K562 (cell line): Measurements from ENCODE around the gene HMGXB3. TPM values are rescaled to one million over a fixed set of nuclear protein-coding genes. Genes with fewer than 3 reads are reported as not detected.
A peak's percentile ranks its signal among the peaks of the same experiment; 100 is the strongest.

Experiments used
- ATF1 ChIP-seq, 2 experiments: fragments of 450-650 bp in 1 of 2; IDR thresholded peaks; 2 replicates each; pipeline ENCODE4 v1.6.1; 2016; ENCODE audit warnings: missing compliant biosample characterization in 1 of 2, missing genetic modification characterization in 1 of 2
- DNMT1 ChIP-seq: fragments of 450-650 bp; IDR thresholded peaks from 2 replicates; pipeline ENCODE4 v1.6.1; 2016; ENCODE audit warnings: antibody characterized with exemption, mild to moderate bottlenecking
- DPF2 ChIP-seq: fragments of 450-650 bp; IDR thresholded peaks from 2 replicates; pipeline ENCODE4 v1.6.1; 2016
- FIP1L1 ChIP-seq: fragments of 200-400 bp; formaldehyde crosslinking; IDR thresholded peaks from 2 replicates; pipeline ENCODE4 v1.6.1; 2018; ENCODE audit warnings: mild to moderate bottlenecking, low read depth, low read length; ENCODE audit not compliant: poor library complexity, severe bottlenecking
- FOXK2 ChIP-seq, 2 experiments: fragments of 450-650 bp; IDR thresholded peaks in 1 of 2; conservative IDR thresholded peaks in 1 of 2; 2 replicates each; pipeline ENCODE4 v1.6.1; 2016; ENCODE audit warnings: low read depth in 2 of 2, mild to moderate bottlenecking in 1 of 2
- PHB ChIP-seq: fragments of 250-450 bp; sonication (Bioruptor Pico); IDR thresholded peaks from 2 replicates; pipeline ENCODE4 v1.5.0; 2021
- RAD51 ChIP-seq: fragments of 450-650 bp; IDR thresholded peaks from 2 replicates; pipeline ENCODE4 v1.7.1; 2016; ENCODE audit warnings: low read depth, mild to moderate bottlenecking, borderline replicate concordance
- RHOXF2B ChIP-seq: fragments of 250-450 bp; sonication (Bioruptor Pico); conservative IDR thresholded peaks from 2 replicates; pipeline ENCODE4 v1.5.1; 2021
- SMAD2 ChIP-seq: fragments of 150-350 bp; IDR thresholded peaks from 2 replicates; pipeline ENCODE4 v1.6.1; 2014; ENCODE audit warnings: low read depth, mild to moderate bottlenecking, low read length
- TSC22D4 ChIP-seq: fragments of 450-650 bp; IDR thresholded peaks from 2 replicates; pipeline ENCODE4 v1.6.1; 2016; ENCODE audit warnings: missing genetic modification characterization, missing biosample characterization, control low read depth
- YY1 ChIP-seq, 3 experiments: IDR thresholded peaks; 2 replicates each; pipeline ENCODE4 v1.6.1; 2011; ENCODE audit warnings: low read length in 2 of 3, mild to moderate bottlenecking in 2 of 3, moderate library complexity in 2 of 3, borderline replicate concordance in 1 of 3, control low read depth in 1 of 3, low read depth in 1 of 3; ENCODE audit not compliant: insufficient read depth in 3 of 3, insufficient replicate concordance in 2 of 3, control insufficient read depth in 1 of 3, insufficient read length in 1 of 3; ENCODE audit errors: extremely low read depth in 1 of 3
- polyA plus RNA-seq, 8 experiments: library from polyadenylated mRNA; depleted of rRNA in 4 of 8; stranded (reverse) in 5 of 8; unstranded in 3 of 8; fragments of >200 nt; fragmentation: Nextera tagmentation in 2 of 8; fragmentation: Illumina TruSeq in 1 of 8; extraction: Ambion mirVana in 2 of 8; extraction: Trizol in 1 of 8; gene quantifications; 2 replicates each; pipeline versions ENCODE4 v1.2.1 to v1.2.3, GENCODE V29; 2011 to 2014; ENCODE audit warnings: inconsistent platforms in 1 of 8, missing spikeins in 1 of 8
- total RNA-seq, 7 experiments: library from RNA; depleted of rRNA in 6 of 7; stranded (reverse); fragments of >200 nt in 6 of 7; fragmentation: Illumina TruSeq in 2 of 7; extraction: Trizol in 2 of 7; gene quantifications; 2 replicates each; pipeline versions ENCODE4 v1.2.1 to v1.2.3, GENCODE V29; 2011 to 2021; ENCODE audit warnings: low replicate concordance in 1 of 7
- TF ChIP-seq, protein P1 (sequence below): fragments of 250-450 bp; sonication (Bioruptor Pico); IDR thresholded peaks from 2 replicates; pipeline ENCODE4 v1.4.0; 2020
- TF ChIP-seq, protein P2 (sequence below), 3 experiments: fragments of 200-800 bp in 1 of 3; fragments of 250-450 bp in 1 of 3; fragments of 450-650 bp in 1 of 3; sonication (Bioruptor Pico) in 1 of 3; sonication (Bioruptor generic) in 1 of 3; formaldehyde crosslinking in 1 of 3; IDR thresholded peaks; 2 replicates each; pipeline versions ENCODE4 v1.6.1 to v1.8.0; 2016 to 2022; ENCODE audit warnings: mild to moderate bottlenecking in 2 of 3, missing genetic modification characterization in 2 of 3, missing compliant biosample characterization in 1 of 3, moderate library complexity in 1 of 3
- TF ChIP-seq, protein P3 (sequence below): IDR thresholded peaks from 3 replicates; pipeline ENCODE4 v1.6.1; 2011; ENCODE audit warnings: borderline replicate concordance, mild to moderate bottlenecking, moderate library complexity; ENCODE audit not compliant: insufficient read length; ENCODE audit errors: extremely low read depth

Gene HMGXB3
- total and polyA plus RNA-seq, 9 of the 15 experiments (the other 6 are each of a cell fraction or from before 2014, with no cell fraction given), result 1.8 to 44.1 (median 32.2) TPM

DNA sequence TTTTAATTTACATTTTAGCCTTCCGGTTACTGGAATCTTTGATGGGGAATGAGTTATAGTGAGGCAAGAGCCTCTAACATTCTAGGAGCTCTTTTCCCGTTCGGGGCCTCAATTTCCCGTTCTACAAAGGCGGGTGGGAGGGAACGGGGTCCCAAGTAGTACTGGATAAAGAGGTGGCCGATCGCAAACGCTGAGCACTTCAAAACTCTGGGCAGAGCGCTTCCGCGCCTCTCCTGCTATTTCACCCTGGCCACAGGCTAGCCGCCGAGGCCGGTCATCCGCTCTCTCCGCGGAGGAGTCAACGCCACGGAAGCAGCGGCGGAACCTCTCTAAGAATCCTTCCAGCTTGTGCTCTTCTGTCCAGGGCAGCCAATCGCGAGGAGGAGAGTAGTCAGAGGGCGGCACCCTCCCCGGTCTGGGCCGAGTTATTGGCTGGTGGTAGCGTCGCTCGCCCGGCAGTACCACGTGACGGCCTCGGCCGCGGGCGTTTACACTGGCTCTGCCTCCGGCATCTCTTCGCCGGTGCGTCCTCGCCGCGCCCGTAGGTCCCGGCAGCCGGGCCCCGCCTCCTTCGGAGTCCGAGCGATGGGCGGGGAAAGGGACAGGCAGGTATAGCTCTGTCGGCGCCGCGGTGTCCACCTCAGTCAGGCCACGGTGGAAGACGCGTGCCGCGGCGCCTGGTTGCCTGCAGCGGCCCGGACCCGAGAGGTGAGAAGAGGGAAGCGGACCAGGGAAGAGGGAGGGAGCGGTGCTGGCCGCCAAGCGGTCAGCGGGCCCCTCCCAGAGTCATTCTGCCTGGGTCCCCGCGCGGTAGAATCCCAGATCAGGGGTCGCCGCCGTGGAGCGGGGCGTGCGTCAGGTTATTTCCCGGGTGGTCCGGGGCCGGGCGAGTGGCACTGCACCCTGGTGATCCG is 40.0 kb upstream of the HMGXB3 start, which contains the start of gene SLC26A2 (continued):
- peak; percentile 82 to 92 for TF ChIP-seq FOXK2 (conservative IDR thresholded peaks at IDR 0.05 in 1 of 2, IDR thresholded peaks at IDR 0.05 in 1 of 2; ENCODE audit: low read depth in 2 of 2)
- no peak for TF ChIP-seq TSC22D4
- TF ChIP-seq FIP1L1, result no peak
- TF ChIP-seq, protein P1, sequence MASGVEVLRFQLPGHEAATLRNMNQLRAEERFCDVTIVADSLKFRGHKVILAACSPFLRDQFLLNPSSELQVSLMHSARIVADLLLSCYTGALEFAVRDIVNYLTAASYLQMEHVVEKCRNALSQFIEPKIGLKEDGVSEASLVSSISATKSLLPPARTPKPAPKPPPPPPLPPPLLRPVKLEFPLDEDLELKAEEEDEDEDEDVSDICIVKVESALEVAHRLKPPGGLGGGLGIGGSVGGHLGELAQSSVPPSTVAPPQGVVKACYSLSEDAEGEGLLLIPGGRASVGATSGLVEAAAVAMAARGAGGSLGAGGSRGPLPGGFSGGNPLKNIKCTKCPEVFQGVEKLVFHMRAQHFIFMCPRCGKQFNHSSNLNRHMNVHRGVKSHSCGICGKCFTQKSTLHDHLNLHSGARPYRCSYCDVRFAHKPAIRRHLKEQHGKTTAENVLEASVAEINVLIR (CRISPR knock-in tag), result no peak
- no peak for TF ChIP-seq DPF2
- TF ChIP-seq YY1 (IDR thresholded peaks at IDR 0.05; ENCODE audit: borderline replicate concordance in 1 of 3, control insufficient read depth in 1 of 3, extremely low read depth in 1 of 3, insufficient read depth in 3 of 3, insufficient read length in 1 of 3, insufficient replicate concordance in 2 of 3, low read depth in 1 of 3, low read length in 2 of 3), result peak in 1 of 3 experiments; percentile 77
- TF ChIP-seq RHOXF2B (CRISPR knock-in tag), result no peak
- no peak for TF ChIP-seq DNMT1
- no peak for TF ChIP-seq ATF1 (CRISPR knock-in tag; IDR thresholded peaks at IDR 0.05)
- peak; percentile 93 for TF ChIP-seq ATF1 (tag; IDR thresholded peaks at IDR 0.05)
- TF ChIP-seq, protein P2, sequence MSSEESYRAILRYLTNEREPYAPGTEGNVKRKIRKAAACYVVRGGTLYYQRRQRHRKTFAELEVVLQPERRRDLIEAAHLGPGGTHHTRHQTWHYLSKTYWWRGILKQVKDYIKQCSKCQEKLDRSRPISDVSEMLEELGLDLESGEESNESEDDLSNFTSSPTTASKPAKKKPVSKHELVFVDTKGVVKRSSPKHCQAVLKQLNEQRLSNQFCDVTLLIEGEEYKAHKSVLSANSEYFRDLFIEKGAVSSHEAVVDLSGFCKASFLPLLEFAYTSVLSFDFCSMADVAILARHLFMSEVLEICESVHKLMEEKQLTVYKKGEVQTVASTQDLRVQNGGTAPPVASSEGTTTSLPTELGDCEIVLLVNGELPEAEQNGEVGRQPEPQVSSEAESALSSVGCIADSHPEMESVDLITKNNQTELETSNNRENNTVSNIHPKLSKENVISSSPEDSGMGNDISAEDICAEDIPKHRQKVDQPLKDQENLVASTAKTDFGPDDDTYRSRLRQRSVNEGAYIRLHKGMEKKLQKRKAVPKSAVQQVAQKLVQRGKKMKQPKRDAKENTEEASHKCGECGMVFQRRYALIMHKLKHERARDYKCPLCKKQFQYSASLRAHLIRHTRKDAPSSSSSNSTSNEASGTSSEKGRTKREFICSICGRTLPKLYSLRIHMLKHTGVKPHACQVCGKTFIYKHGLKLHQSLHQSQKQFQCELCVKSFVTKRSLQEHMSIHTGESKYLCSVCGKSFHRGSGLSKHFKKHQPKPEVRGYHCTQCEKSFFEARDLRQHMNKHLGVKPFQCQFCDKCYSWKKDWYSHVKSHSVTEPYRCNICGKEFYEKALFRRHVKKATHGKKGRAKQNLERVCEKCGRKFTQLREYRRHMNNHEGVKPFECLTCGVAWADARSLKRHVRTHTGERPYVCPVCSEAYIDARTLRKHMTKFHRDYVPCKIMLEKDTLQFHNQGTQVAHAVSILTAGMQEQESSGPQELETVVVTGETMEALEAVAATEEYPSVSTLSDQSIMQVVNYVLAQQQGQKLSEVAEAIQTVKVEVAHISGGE (CRISPR knock-in tag; IDR thresholded peaks at IDR 0.05), result no peak
- no peak for TF ChIP-seq SMAD2
- peak; percentile 98 for TF ChIP-seq RAD51
- TF ChIP-seq, protein P3, sequence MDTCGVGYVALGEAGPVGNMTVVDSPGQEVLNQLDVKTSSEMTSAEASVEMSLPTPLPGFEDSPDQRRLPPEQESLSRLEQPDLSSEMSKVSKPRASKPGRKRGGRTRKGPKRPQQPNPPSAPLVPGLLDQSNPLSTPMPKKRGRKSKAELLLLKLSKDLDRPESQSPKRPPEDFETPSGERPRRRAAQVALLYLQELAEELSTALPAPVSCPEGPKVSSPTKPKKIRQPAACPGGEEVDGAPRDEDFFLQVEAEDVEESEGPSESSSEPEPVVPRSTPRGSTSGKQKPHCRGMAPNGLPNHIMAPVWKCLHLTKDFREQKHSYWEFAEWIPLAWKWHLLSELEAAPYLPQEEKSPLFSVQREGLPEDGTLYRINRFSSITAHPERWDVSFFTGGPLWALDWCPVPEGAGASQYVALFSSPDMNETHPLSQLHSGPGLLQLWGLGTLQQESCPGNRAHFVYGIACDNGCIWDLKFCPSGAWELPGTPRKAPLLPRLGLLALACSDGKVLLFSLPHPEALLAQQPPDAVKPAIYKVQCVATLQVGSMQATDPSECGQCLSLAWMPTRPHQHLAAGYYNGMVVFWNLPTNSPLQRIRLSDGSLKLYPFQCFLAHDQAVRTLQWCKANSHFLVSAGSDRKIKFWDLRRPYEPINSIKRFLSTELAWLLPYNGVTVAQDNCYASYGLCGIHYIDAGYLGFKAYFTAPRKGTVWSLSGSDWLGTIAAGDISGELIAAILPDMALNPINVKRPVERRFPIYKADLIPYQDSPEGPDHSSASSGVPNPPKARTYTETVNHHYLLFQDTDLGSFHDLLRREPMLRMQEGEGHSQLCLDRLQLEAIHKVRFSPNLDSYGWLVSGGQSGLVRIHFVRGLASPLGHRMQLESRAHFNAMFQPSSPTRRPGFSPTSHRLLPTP, result no peak
- TF ChIP-seq PHB, result no peak
